Smooth muscle cell (in vitro differentiated cells): ENCODE results near the gene ZNRF2. TPM values are rescaled to one million over a fixed set of nuclear protein-coding genes. Genes with fewer than 3 reads are reported as not detected.

Source experiments
- DNase-seq: peaks from one replicate; lab custom pipeline; 2025; ENCODE audit not compliant: unreplicated experiment; lab: John Stamatoyannopoulos, UW
- H2AFZ ChIP-seq: fragments of 200-600 bp; sonication (generic); 2 replicates; pipeline ENCODE4 v1.6.0; 2016; ENCODE audit warnings: antibody characterized with exemption, low read depth, mild to moderate bottlenecking
- H3F3A ChIP-seq: fragments of 200-600 bp; sonication (generic); 2 replicates; pipeline ENCODE4 v1.6.0; 2017; ENCODE audit warnings: antibody characterized with exemption, low read depth
- H3K27ac ChIP-seq: fragments of 200-600 bp; sonication (generic); 2 replicates; pipeline ENCODE4 v1.5.1; 2016; ENCODE audit warnings: low read depth, mild to moderate bottlenecking
- H3K27me3 ChIP-seq: fragments of 200-600 bp; sonication (generic); 2 replicates; pipeline ENCODE4 v1.6.1; 2016; ENCODE audit warnings: low read depth, mild to moderate bottlenecking
- H3K36me3 ChIP-seq: fragments of 200-600 bp; sonication (generic); 2 replicates; pipeline ENCODE4 v1.5.1; 2016; ENCODE audit warnings: low read depth
- H3K4me1 ChIP-seq: fragments of 200-600 bp; sonication (generic); 2 replicates; pipeline ENCODE4 v1.5.1; 2016; ENCODE audit warnings: low read depth
- H3K4me2 ChIP-seq: fragments of 200-600 bp; sonication (generic); 2 replicates; pipeline ENCODE4 v1.6.0; 2016; ENCODE audit warnings: mild to moderate bottlenecking
- H3K4me3 ChIP-seq: fragments of 200-600 bp; sonication (generic); 2 replicates; pipeline ENCODE4 v1.5.1; 2016; ENCODE audit warnings: mild to moderate bottlenecking
- H3K79me2 ChIP-seq: fragments of 200-600 bp; sonication (generic); 2 replicates; pipeline ENCODE4 v1.6.0; 2016; ENCODE audit warnings: low read depth, mild to moderate bottlenecking
- H3K9ac ChIP-seq: fragments of 200-600 bp; sonication (generic); 2 replicates; pipeline ENCODE4 v1.6.0; 2016; ENCODE audit warnings: low read depth
- H3K9me3 ChIP-seq: fragments of 200-600 bp; sonication (generic); replicated peaks from 2 replicates; pipeline ENCODE4 v1.5.1; 2016; ENCODE audit warnings: low read depth
- H4K20me1 ChIP-seq: fragments of 200-600 bp; sonication (generic); 2 replicates; pipeline ENCODE4 v1.6.0; 2016; ENCODE audit warnings: low read depth
- WGBS: methylation state at CpG from one replicate; pipeline ENCODE4 v1.1.7; 2016; ENCODE audit warnings: low lambda C conversion rate; 5-methylcytosine and 5-hydroxymethylcytosine counted together
- polyA plus RNA-seq: library from polyadenylated mRNA; unstranded; fragments of >200 nt; fragmentation: Nextera tagmentation; extraction: Ambion mirVana; gene quantifications from 2 replicates; pipeline ENCODE4 v1.2.1, GENCODE V29; 2016
- total RNA-seq: library from RNA; depleted of rRNA; stranded (reverse); fragments of >200 nt; gene quantifications from 2 replicates; pipeline ENCODE4 v1.2.3, GENCODE V29; 2014
- TF ChIP-seq, protein P1 (sequence below): fragments of 200-600 bp; sonication (generic); IDR thresholded peaks from 2 replicates; pipeline ENCODE4 v1.5.1; 2017; ENCODE audit warnings: borderline replicate concordance, mild to moderate bottlenecking, antibody characterized with exemption; ENCODE audit not compliant: insufficient read depth, poor library complexity, severe bottlenecking

ZNRF2 gene
- total and polyA plus RNA-seq, 2 experiments from 2014 or later: 2.1 to 13.5 TPM

- 69% methylated on average over 2 of the region's 2 CpGs for WGBS
- no peaks in the 10 kb centered on the region for H3K36me3 ChIP-seq
- H4K20me1 ChIP-seq: no peaks in the 10 kb centered on the region
- H3K27ac ChIP-seq: peak overlapping the region; percentile 48
- no peak for DNase-seq
- H3K27me3 ChIP-seq: no peaks in the 10 kb centered on the region
- H3K9me3 ChIP-seq: no peaks in the 10 kb centered on the region
- peaks cover 27% of the 10 kb centered on the region for H3K4me1 ChIP-seq
- no peak overlapping the region for H2AFZ ChIP-seq
- H3K9ac ChIP-seq: no peak overlapping the region
- H3K4me3 ChIP-seq: no peak overlapping the region
- H3K79me2 ChIP-seq: peaks cover 58% of the 10 kb centered on the region
- no peaks in the 10 kb centered on the region for H3F3A ChIP-seq
- no peak overlapping the region for H3K4me2 ChIP-seq
- TF ChIP-seq, protein P1, sequence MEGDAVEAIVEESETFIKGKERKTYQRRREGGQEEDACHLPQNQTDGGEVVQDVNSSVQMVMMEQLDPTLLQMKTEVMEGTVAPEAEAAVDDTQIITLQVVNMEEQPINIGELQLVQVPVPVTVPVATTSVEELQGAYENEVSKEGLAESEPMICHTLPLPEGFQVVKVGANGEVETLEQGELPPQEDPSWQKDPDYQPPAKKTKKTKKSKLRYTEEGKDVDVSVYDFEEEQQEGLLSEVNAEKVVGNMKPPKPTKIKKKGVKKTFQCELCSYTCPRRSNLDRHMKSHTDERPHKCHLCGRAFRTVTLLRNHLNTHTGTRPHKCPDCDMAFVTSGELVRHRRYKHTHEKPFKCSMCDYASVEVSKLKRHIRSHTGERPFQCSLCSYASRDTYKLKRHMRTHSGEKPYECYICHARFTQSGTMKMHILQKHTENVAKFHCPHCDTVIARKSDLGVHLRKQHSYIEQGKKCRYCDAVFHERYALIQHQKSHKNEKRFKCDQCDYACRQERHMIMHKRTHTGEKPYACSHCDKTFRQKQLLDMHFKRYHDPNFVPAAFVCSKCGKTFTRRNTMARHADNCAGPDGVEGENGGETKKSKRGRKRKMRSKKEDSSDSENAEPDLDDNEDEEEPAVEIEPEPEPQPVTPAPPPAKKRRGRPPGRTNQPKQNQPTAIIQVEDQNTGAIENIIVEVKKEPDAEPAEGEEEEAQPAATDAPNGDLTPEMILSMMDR: no peak
Observed at GRCh38 chr7:30308389-30308788, 24.0 kb downstream of the ZNRF2 start.

- H3K27ac ChIP-seq: peak overlapping the region; percentile 48
- TF ChIP-seq, protein P1: no peak
- peaks cover 27% of the 10 kb centered on the region for H3K4me1 ChIP-seq
- WGBS: 46% methylated on average over 1 of the region's 1 CpG
- no peaks in the 10 kb centered on the region for H4K20me1 ChIP-seq
- H3K79me2 ChIP-seq: peaks cover 62% of the 10 kb centered on the region
- no peak overlapping the region for H3K4me3 ChIP-seq
- no peaks in the 10 kb centered on the region for H3F3A ChIP-seq
- no peaks in the 10 kb centered on the region for H3K27me3 ChIP-seq
- no peak for DNase-seq
- H3K4me2 ChIP-seq: no peak overlapping the region
- no peaks in the 10 kb centered on the region for H3K9me3 ChIP-seq
- H3K36me3 ChIP-seq: no peaks in the 10 kb centered on the region
- H2AFZ ChIP-seq: no peak overlapping the region
- H3K9ac ChIP-seq: no peak overlapping the region
Observed at GRCh38 chr7:30309302-30309701, 24.9 kb downstream of the ZNRF2 start.

DNA sequence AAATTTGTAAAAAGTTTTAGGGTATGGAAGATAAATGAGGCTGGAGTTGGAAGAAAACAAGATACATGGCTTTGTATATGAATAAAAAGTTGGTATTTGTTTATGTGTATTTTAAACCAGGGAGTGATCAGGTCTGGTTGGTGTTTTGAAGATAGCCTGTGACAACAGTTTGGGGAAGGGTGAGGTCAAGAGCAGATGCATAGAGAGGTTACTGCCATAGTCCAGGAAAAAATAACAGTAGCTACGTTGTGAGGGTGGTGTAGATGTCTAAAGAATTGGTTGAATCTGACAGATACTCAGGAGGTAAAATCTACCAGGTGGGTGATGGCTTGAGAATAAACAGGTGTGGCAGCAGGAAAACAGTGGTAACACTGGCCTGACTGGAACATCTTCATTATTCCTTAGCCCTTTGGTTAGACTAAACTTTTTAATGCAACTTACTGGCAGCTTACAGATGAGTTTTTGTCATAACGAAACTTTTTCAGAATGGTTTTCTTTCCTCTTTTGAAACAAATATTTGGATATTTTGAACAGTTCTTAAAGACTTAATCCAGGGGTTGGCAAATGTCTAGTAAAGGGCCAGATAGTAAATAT is 25.5 kb downstream of the ZNRF2 start:
- Histone ChIP-seq H2AFZ (no peak overlapping the region), H3K9me3 (no peaks in the 10 kb centered on the region), H3K4me3 (no peak overlapping the region), H3K79me2 (peaks cover 65% of the 10 kb centered on the region), H3F3A (no peaks in the 10 kb centered on the region), H3K27me3 (no peaks in the 10 kb centered on the region), H4K20me1 (no peaks in the 10 kb centered on the region), H3K27ac (peak overlapping the region; percentile 48), H3K4me1 (peaks cover 27% of the 10 kb centered on the region), H3K36me3 (no peaks in the 10 kb centered on the region), H3K4me2 (no peak overlapping the region), H3K9ac (no peak overlapping the region)
- TF ChIP-seq, protein P1: no peak
- 65% methylated on average over 2 of the region's 2 CpGs for WGBS
- DNase-seq: no peak
